H9 (cell line): ENCODE results near the gene FOSL2. TPM values are rescaled to one million over a fixed set of nuclear protein-coding genes. Genes with fewer than 3 reads are reported as not detected.

Experiments
- DNase-seq: peaks from one replicate; pipeline ENCODE4 v3.0.0-alpha.2; 2017
- H2AFZ ChIP-seq: one replicate; pipeline ENCODE4 v1.6.1; 2013; ENCODE audit warnings: mild to moderate bottlenecking, low read length, control low read depth, moderate library complexity
- H2AK5ac ChIP-seq: 2 replicates; pipeline ENCODE4 v1.6.1; 2013; ENCODE audit warnings: low read length, control low read depth, mixed read lengths; ENCODE audit not compliant: insufficient read length
- H2BK120ac ChIP-seq: one replicate; pipeline ENCODE4 v1.6.1; 2013; ENCODE audit warnings: low read depth, mild to moderate bottlenecking, low read length, control low read depth, inconsistent platforms; ENCODE audit not compliant: poor library complexity, severe bottlenecking
- H2BK12ac ChIP-seq: 2 replicates; pipeline ENCODE4 v1.6.1; 2013; ENCODE audit warnings: low read length, control low read depth, mixed read lengths, low read depth; ENCODE audit not compliant: insufficient read length
- H2BK15ac ChIP-seq: 2 replicates; pipeline ENCODE4 v1.6.1; 2013; ENCODE audit warnings: low read depth, low read length, control low read depth
- H2BK20ac ChIP-seq: one replicate; pipeline ENCODE4 v1.6.1; 2013; ENCODE audit warnings: low read depth, mild to moderate bottlenecking, low read length, control low read depth, inconsistent platforms; ENCODE audit not compliant: poor library complexity, severe bottlenecking
- H2BK5ac ChIP-seq: 2 replicates; pipeline ENCODE4 v1.6.1; 2013; ENCODE audit warnings: low read length, control low read depth, mixed read lengths; ENCODE audit not compliant: insufficient read length
- H3K14ac ChIP-seq: 2 replicates; pipeline ENCODE4 v1.6.1; 2013; ENCODE audit warnings: low read length, control low read depth; ENCODE audit not compliant: insufficient read depth
- H3K18ac ChIP-seq: 2 replicates; pipeline ENCODE4 v1.6.1; 2013; ENCODE audit warnings: low read depth, mild to moderate bottlenecking, mixed read lengths, low read length, control low read depth; ENCODE audit not compliant: insufficient read length
- H3K23ac ChIP-seq: 2 replicates; pipeline ENCODE4 v1.6.1; 2013; ENCODE audit warnings: low read length, control low read depth, mixed read lengths, low read depth; ENCODE audit not compliant: insufficient read length
- H3K23me2 ChIP-seq: 2 replicates; pipeline ENCODE4 v1.6.1; 2013; ENCODE audit warnings: low read depth, mild to moderate bottlenecking, mixed read lengths, low read length, control low read depth; ENCODE audit not compliant: insufficient read length, poor library complexity, severe bottlenecking
- H3K27ac ChIP-seq: 2 replicates; pipeline ENCODE4 v1.5.1; 2013; ENCODE audit warnings: low read length, control low read depth, mixed read lengths, low read depth; ENCODE audit not compliant: insufficient read length
- H3K27me3 ChIP-seq: 2 replicates; pipeline ENCODE4 v1.6.1; 2013; ENCODE audit warnings: low read length, control low read depth, inconsistent platforms; ENCODE audit not compliant: insufficient read depth
- H3K4ac ChIP-seq: 2 replicates; pipeline ENCODE4 v1.6.1; 2013; ENCODE audit warnings: low read depth, mild to moderate bottlenecking, control low read depth, inconsistent platforms, low read length, moderate library complexity
- H3K4me1 ChIP-seq: 2 replicates; pipeline ENCODE4 v1.6.1; 2013; ENCODE audit warnings: low read length, control low read depth, inconsistent platforms; ENCODE audit not compliant: insufficient read depth
- H3K4me2 ChIP-seq: 2 replicates; pipeline ENCODE4 v1.6.1; 2013; ENCODE audit warnings: low read length, control low read depth, mixed read lengths; ENCODE audit not compliant: insufficient read length, insufficient read depth
- H3K56ac ChIP-seq: 2 replicates; pipeline ENCODE4 v1.6.1; 2013; ENCODE audit warnings: low read depth, mild to moderate bottlenecking, mixed read lengths, low read length, control low read depth; ENCODE audit not compliant: insufficient read length
- H3K79me1 ChIP-seq: 2 replicates; pipeline ENCODE4 v1.6.1; 2013; ENCODE audit warnings: low read depth, mild to moderate bottlenecking, moderate library complexity, low read length, control low read depth, inconsistent platforms; ENCODE audit not compliant: insufficient read depth, poor library complexity, severe bottlenecking
- H3K79me2 ChIP-seq: 2 replicates; pipeline ENCODE4 v1.6.1; 2013; ENCODE audit warnings: low read length, control low read depth, inconsistent platforms; ENCODE audit not compliant: insufficient read depth
- H3K9ac ChIP-seq: 2 replicates; pipeline ENCODE4 v1.6.1; 2013; ENCODE audit warnings: low read length, control low read depth, mixed read lengths; ENCODE audit not compliant: insufficient read length; ENCODE audit errors: extremely low read depth
- H3K9me3 ChIP-seq: one replicate; pipeline ENCODE4 v1.6.1; 2013; ENCODE audit warnings: low read depth, low read length, inconsistent platforms; ENCODE audit not compliant: control insufficient read depth
- H3T11ph ChIP-seq: one replicate; pipeline ENCODE4 v1.6.1; 2013; ENCODE audit warnings: mild to moderate bottlenecking, low read length, control low read depth, inconsistent platforms
- H4K20me1 ChIP-seq: one replicate; pipeline ENCODE4 v1.6.1; 2013; ENCODE audit not compliant: control insufficient read depth, insufficient read length, insufficient read depth
- H4K5ac ChIP-seq: 2 replicates; pipeline ENCODE4 v1.6.1; 2013; ENCODE audit warnings: low read depth, mild to moderate bottlenecking, mixed read lengths, low read length, control low read depth; ENCODE audit not compliant: insufficient read length
- H4K8ac ChIP-seq: replicated peaks from 2 replicates; pipeline ENCODE4 v1.6.1; 2013; ENCODE audit warnings: low read length, control low read depth, mixed read lengths, low read depth; ENCODE audit not compliant: insufficient read length
- H4K91ac ChIP-seq: 2 replicates; pipeline ENCODE4 v1.6.1; 2013; ENCODE audit warnings: low read depth, mild to moderate bottlenecking, moderate library complexity, mixed read lengths, low read length, control low read depth; ENCODE audit not compliant: insufficient read length
- H3K27ac Mint-ChIP-seq, 3 experiments: 2 replicates in 2 of 3; 3 replicates in 1 of 3; pipeline ENCODE4 v1.8.0; 2020 to 2021; ENCODE audit warnings: mixed read lengths in 3 of 3, mild to moderate bottlenecking in 1 of 3, moderate library complexity in 1 of 3
- H3K27me3 Mint-ChIP-seq: 2 replicates; pipeline ENCODE4 v1.8.0; 2021; ENCODE audit warnings: low read depth, mild to moderate bottlenecking, moderate library complexity, mixed read lengths
- H3K36me3 Mint-ChIP-seq, 3 experiments: 2 replicates in 2 of 3; 3 replicates in 1 of 3; pipeline ENCODE4 v1.8.0; 2020 to 2021; ENCODE audit warnings: low read depth in 3 of 3, mixed read lengths in 3 of 3; ENCODE audit not compliant: insufficient read depth in 1 of 3
- H3K4me1 Mint-ChIP-seq, 2 experiments: 2 replicates each; pipeline ENCODE4 v1.8.0; 2020; ENCODE audit warnings: mixed read lengths in 2 of 2
- H3K4me3 Mint-ChIP-seq, 2 experiments: 2 replicates in 1 of 2; 3 replicates in 1 of 2; pipeline ENCODE4 v1.8.0; 2020 to 2021; ENCODE audit warnings: mild to moderate bottlenecking in 2 of 2, mixed read lengths in 2 of 2, moderate library complexity in 1 of 2
- H3K9me3 Mint-ChIP-seq, 2 experiments: 2 replicates in 1 of 2; 3 replicates in 1 of 2; pipeline ENCODE4 v1.8.0; 2020; ENCODE audit warnings: mild to moderate bottlenecking in 2 of 2, mixed read lengths in 2 of 2, moderate library complexity in 1 of 2
- WGBS: extraction: QIAGEN DNeasy Blood & Tissue Kit; methylation state at CpG from one replicate; pipeline ENCODE4 v1.1.7; 2013; ENCODE audit warnings: missing lambda C conversion rate, low lambda C conversion rate, mixed read lengths; ENCODE audit not compliant: insufficient read length; ENCODE audit errors: extremely low coverage; 5-methylcytosine and 5-hydroxymethylcytosine counted together
- total RNA-seq: library from RNA; stranded (reverse); gene quantifications from 2 replicates; pipeline ENCODE4 v1.2.1, GENCODE V29; 2021
- TF ChIP-seq, protein P1 (sequence below): fragments of 200-600 bp; sonication (generic); conservative IDR thresholded peaks from 3 replicates; pipeline ENCODE4 v1.8.0; 2021; ENCODE audit warnings: antibody characterized with exemption, mild to moderate bottlenecking

FOSL2 gene
- total RNA-seq, 1 experiment from 2014 or later, result 7.4 TPM

DNA sequence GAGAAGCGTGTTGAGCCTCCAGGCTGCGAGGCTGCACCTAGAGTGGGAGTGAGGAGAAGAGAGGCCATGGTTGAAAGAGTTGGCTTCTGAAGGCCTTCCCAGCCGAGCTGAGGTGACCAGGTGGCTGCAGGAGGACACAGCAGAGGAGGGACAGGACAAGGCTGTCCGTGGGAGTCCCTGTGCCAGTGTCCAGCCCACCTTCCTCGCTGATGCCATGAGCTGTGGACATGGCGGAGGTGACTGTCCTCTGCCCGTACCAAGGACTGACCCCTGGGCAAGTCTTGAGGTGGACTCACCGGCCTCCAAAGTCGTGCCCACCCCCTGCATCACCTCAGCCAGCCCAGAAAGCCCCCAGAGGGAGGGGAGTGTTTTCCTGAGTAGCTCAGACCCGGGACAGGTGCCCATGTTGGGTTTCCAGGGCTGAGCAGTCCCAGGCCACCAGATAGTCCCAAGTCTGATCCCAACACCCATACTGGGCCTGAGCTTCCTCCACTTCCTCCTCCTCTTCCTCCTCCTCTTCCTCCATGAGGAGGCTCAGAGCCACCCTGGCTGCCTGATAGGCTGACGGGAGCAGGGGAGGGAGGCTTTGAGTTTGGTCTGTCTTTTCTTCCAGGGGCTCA is 43.0 kb upstream of the FOSL2 start:
- WGBS, result no CpG with 5 or more reads among the region's 11 CpGs
- H3K23me2 ChIP-seq, result no peaks in the 10 kb centered on the region

More for the DNA sequence above, 43.0 kb upstream of the FOSL2 start:
- no peak for DNase-seq
- Histone ChIP-seq H3K18ac (no peak overlapping the region), H3K27ac (no peak overlapping the region), H4K5ac (no peak overlapping the region), H3T11ph (no peak overlapping the region), H3K4ac (no peak overlapping the region), H3K79me2 (no peaks in the 10 kb centered on the region), H2BK15ac (no peak overlapping the region), H4K20me1 (no peaks in the 10 kb centered on the region), H4K91ac (no peak overlapping the region), H2AFZ (no peak overlapping the region), H2BK120ac (no peak overlapping the region), H2BK12ac (no peak overlapping the region), H3K27me3 (no peaks in the 10 kb centered on the region), H2BK20ac (no peak overlapping the region), H3K56ac (no peak overlapping the region), H3K9ac (no peak overlapping the region), H3K14ac (no peak overlapping the region), H3K23ac (no peak overlapping the region), H3K4me1 (no peaks in the 10 kb centered on the region), H2BK5ac (no peak overlapping the region), H2AK5ac (no peak overlapping the region), H3K4me2 (no peak overlapping the region), H3K9me3 (no peaks in the 10 kb centered on the region), H3K79me1 (no peaks in the 10 kb centered on the region), H4K8ac (no peak overlapping the region)
- Mint-ChIP-seq H3K27me3 (no peaks in the 10 kb centered on the region; the same call in 1 of the 2 replicates), H3K27ac (no peak overlapping the region; a peak in 1 of 7 replicates), H3K4me3 (no peak overlapping the region), H3K36me3 (no peaks in the 10 kb centered on the region), H3K9me3 (no peaks in the 10 kb centered on the region), H3K4me1 (peaks cover 5 to 12% of the 10 kb centered on the region in 2 experiments; a peak in 3 of 4 replicates)
- TF ChIP-seq, protein P1, sequence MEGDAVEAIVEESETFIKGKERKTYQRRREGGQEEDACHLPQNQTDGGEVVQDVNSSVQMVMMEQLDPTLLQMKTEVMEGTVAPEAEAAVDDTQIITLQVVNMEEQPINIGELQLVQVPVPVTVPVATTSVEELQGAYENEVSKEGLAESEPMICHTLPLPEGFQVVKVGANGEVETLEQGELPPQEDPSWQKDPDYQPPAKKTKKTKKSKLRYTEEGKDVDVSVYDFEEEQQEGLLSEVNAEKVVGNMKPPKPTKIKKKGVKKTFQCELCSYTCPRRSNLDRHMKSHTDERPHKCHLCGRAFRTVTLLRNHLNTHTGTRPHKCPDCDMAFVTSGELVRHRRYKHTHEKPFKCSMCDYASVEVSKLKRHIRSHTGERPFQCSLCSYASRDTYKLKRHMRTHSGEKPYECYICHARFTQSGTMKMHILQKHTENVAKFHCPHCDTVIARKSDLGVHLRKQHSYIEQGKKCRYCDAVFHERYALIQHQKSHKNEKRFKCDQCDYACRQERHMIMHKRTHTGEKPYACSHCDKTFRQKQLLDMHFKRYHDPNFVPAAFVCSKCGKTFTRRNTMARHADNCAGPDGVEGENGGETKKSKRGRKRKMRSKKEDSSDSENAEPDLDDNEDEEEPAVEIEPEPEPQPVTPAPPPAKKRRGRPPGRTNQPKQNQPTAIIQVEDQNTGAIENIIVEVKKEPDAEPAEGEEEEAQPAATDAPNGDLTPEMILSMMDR, result no peak
